CD4-positive, alpha-beta T cell treated with Interleukin-2 at 100 ng/mL for 4 hours (primary cell): ENCODE data around the gene TAF8.

ENCODE experiments used
- DNase-seq: peaks from one replicate; pipeline ENCODE4 v3.0.0-alpha.2; 2020; ENCODE audit warnings: low spot score

The TAF8 gene

GRCh38 chr6:42125663-42126062 lies 75.3 kb downstream of the TAF8 start:
- no peak for DNase-seq

GRCh38 chr6:42128460-42129359 lies 78.4 kb downstream of the TAF8 start:
- no peak for DNase-seq

- no peak for DNase-seq
Measured at GRCh38 chr6:42129360-42129676, 79.0 kb downstream of the TAF8 start.

GRCh38 chr6:42131531-42131930 lies 81.2 kb downstream of the TAF8 start:
- DNase-seq, result no peak

GRCh38 chr6:42133926-42134325 lies 83.6 kb downstream of the TAF8 start:
- DNase-seq, result no peak

GRCh38 chr6:42135161-42135560 lies 84.8 kb downstream of the TAF8 start:
- no peak for DNase-seq

- DNase-seq, result no peak
Measured at GRCh38 chr6:42135722-42136121, 85.4 kb downstream of the TAF8 start.

GRCh38 chr6:42136508-42137193 lies 86.3 kb downstream of the TAF8 start:
- no peak for DNase-seq
